ENCODE data around the gene C16orf96.

Gene C16orf96

DNA sequence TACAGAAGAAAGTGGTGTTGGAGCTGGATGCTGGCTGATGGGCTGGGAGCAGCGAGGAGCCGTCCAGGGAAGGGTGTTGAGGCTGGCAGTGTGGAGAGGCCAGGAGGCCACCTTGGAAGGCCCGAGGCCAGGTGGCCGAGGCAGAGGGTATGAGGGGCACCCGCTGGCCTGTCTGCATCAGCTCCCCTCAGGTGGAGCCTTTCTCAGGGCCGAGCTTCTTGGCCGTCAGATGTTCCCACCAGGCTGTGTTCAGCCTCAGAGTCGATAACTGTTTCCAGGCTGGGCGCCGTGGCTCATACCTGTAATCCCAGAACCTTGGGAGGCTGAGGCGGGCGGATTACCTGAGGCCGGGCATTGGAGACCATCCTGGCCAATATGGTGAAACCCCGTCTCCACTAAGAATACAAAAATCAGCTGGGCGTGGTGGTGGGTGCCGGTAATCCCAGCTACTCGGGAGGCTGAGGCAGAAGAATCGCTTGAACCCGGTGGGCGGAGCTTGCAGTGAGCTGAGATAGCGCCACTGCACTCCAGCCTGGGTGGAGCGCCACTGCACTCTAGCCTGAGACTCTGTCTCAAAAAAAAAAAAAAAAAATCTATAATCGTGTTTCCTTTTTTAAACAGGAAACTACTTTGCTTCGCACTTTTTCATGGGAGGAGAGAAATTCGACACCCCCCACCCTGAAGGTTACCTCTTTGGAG lies 93.8 kb downstream of the C16orf96 start:
- no peak for DNase-seq (ENCODE audit: low spot score)
